ENCODE results near the gene KIF13A.
"Not testable (repeated sequence)": the region's sequence is repeated elsewhere in the genome, so short reads cannot be mapped to it uniquely, and the experiment has no call there.

The KIF13A gene

DNA sequence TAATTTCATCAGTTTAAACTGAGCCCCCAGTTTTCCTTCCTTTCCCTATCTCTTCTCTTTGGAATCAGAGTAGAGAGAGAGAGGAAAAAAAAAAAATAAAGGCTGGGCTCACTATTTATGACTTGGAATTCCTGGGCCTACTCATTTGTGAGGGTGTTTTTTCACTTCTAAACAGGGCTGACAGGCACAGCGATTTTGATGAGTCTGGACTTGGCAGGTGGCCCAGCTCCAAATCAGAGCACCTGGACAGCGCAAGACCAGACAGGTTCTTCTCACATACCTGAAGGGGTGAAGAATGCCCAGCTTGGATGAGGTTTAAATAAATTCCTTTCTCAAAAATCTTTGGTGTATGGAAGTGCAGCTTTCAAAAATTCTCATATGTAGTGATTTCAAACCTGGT, 122.2 kb downstream of the KIF13A start:
- TF ChIP-seq Cebpa-rat (IDR thresholded peaks at IDR 0.05): no peak
- H3K4me2 ChIP-seq: no peak overlapping the region
- no peaks in the 10 kb centered on the region for H3K27me3 ChIP-seq
- no peak overlapping the region for H3K4me3 ChIP-seq
- peaks cover 0 to 51% (median 0%) of the 10 kb centered on the region in 11 experiments; a peak in 7 of 22 replicates for H3K36me3 ChIP-seq
- H3K27ac ChIP-seq: no peak overlapping the region
- H3K9me3 ChIP-seq (replicated peaks in 1 of 11): no peaks in the 10 kb centered on the region
- H3K9ac ChIP-seq: no peak overlapping the region
- H3K4me1 ChIP-seq: peaks cover 0 to 3% (median 0%) of the 10 kb centered on the region in 10 experiments; a peak in 1 of 20 replicates
- no peaks in the 10 kb centered on the region for H4K20me1 ChIP-seq

DNA sequence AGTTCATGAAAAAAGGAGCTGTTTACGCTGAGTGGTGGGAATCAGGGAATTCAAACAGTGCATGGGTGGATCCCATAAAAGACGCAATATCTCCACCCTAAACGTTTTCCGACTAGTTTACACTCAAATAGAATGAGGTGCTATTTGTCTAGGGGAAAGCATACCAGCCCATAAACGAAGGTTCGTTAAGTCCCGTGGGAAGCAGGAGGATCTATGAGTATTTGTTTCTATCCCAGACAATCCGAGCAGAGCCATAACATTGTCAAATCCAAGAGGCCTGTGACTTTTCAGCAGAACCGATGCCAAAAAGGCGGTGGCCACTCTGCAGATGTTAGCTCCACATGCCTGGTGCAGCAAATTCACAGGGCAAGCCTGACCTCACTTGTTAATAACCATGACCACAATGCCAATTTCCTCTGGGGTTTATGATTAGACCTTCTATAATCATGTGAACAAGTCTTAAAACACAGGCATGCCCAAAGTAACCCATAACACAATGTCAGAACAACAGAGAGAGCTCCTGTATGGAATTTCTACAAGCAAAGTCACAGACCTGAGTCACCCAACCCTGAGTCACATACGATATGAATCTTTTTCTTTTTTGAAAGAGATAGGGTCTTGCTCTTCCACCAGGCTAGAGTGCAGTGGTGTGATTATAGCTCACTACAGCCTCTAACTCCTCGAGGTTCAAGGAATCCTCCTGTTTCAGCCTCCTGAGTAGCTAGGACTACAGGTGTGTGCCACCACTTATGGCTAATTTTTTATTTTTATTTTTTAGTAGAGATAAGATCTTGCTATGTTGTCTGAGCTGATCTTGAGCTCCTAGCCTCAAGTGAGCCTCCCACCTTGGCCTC, 123.3 kb downstream of the KIF13A start:
- Histone ChIP-seq H3K27ac (no peak overlapping the region), H3K36me3 (peaks cover 0 to 55% (median 0%) of the 10 kb centered on the region in 11 experiments; a peak in 7 of 22 replicates), H3K9me3 (replicated peaks in 1 of 11) (no peaks in the 10 kb centered on the region), H3K4me3 (no peak overlapping the region), H3K4me2 (no peak overlapping the region), H3K27me3 (no peaks in the 10 kb centered on the region), H3K4me1 (no peaks in the 10 kb centered on the region), H3K9ac (no peak overlapping the region), H4K20me1 (no peaks in the 10 kb centered on the region)
- TF ChIP-seq Cebpa-rat (IDR thresholded peaks at IDR 0.05): no peak

DNA sequence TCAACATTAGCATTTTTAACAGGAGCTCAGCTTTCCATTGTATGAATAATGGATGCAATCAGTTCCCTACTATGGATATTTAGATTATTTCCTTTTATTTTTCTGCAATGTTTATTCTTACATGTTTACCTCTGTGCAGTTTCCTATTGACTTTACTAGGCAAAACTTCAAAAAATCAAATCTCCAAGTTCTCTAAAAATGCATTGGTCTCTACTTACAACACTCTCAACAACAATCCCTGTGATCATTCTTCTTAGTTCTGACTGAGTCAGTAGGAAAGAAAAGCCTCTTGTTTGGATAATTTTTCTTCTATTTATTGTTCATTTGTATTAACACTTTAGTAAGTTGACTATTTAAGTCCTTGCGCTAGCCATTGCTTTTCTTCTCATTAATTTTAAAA, 126.1 kb downstream of the KIF13A start:
- Histone ChIP-seq H3K4me3 (no peak overlapping the region), H3K4me2 (no peak overlapping the region), H3K27ac (no peak overlapping the region), H4K20me1 (no peaks in the 10 kb centered on the region), H3K9me3 (replicated peaks in 1 of 11) (peaks cover 0 to 7% (median 0%) of the 10 kb centered on the region in 11 experiments; a peak in 1 of 22 replicates), H3K9ac (no peak overlapping the region), H3K4me1 (no peaks in the 10 kb centered on the region), H3K27me3 (no peaks in the 10 kb centered on the region), H3K36me3 (peaks cover 0 to 61% (median 4%) of the 10 kb centered on the region in 11 experiments; a peak in 9 of 22 replicates)
- no peak for TF ChIP-seq Cebpa-rat (IDR thresholded peaks at IDR 0.05)

DNA sequence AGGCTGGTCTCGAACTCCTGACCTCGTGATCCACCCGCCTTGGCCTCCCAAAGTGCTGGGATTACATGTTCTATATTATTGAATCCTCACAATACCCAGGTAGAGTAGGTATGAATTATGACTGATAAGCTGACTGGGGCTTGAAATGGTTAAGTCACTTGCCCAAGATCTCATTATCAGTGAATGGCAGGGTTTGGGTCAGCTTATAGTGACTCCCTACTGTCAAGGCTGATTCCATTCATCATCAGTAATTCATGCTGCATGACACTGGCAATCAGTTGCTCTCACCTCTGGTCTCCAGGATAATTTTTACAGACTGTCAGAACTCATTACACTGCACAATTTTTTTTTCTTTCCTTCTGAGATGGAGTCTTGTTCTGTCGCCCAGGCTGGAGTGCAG, 127.6 kb downstream of the KIF13A start:
- TF ChIP-seq Cebpa-rat (IDR thresholded peaks at IDR 0.05): no peak
- H3K27ac ChIP-seq: no peak overlapping the region
- H4K20me1 ChIP-seq: no peaks in the 10 kb centered on the region
- H3K36me3 ChIP-seq: peaks cover 0 to 61% (median 15%) of the 10 kb centered on the region in 11 experiments; a peak in 16 of 22 replicates
- H3K4me2 ChIP-seq: no peak overlapping the region
- H3K4me3 ChIP-seq: no peak overlapping the region
- peaks cover 0 to 7% (median 0%) of the 10 kb centered on the region in 11 experiments; a peak in 1 of 22 replicates for H3K9me3 ChIP-seq (replicated peaks in 1 of 11)
- H3K4me1 ChIP-seq: no peaks in the 10 kb centered on the region
- H3K27me3 ChIP-seq: no peaks in the 10 kb centered on the region
- H3K9ac ChIP-seq: no peak overlapping the region

DNA sequence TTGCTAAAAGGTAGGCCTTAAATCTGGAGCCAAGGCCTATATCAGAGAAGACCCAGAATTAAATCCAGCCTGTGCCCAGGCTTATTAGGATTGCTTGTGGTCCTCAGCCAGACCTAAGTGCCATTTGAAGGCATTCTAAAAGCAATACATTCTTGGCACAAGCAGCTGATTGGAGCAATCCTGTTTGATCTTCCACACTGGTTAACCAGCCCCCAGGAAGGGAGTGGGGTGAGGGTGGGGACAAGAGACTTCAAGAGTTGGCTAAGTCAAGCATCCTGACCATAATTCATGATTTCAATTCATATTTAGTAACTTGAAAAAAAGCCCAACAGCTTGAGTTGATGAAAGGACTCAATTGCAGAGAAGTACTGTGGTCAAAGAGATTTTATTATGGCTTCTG, 128.9 kb downstream of the KIF13A start:
- no peak overlapping the region for H3K27ac ChIP-seq
- H3K27me3 ChIP-seq: no peaks in the 10 kb centered on the region
- no peak overlapping the region for H3K4me3 ChIP-seq
- H3K4me1 ChIP-seq: no peaks in the 10 kb centered on the region
- H3K9me3 ChIP-seq (replicated peaks in 1 of 11): peaks cover 0 to 7% (median 0%) of the 10 kb centered on the region in 11 experiments; a peak in 1 of 22 replicates
- H4K20me1 ChIP-seq: no peaks in the 10 kb centered on the region
- H3K36me3 ChIP-seq: peaks cover 0 to 68% (median 20%) of the 10 kb centered on the region in 11 experiments; a peak in 17 of 22 replicates
- H3K9ac ChIP-seq: no peak overlapping the region
- H3K4me2 ChIP-seq: no peak overlapping the region
- TF ChIP-seq Cebpa-rat (IDR thresholded peaks at IDR 0.05): no peak

DNA sequence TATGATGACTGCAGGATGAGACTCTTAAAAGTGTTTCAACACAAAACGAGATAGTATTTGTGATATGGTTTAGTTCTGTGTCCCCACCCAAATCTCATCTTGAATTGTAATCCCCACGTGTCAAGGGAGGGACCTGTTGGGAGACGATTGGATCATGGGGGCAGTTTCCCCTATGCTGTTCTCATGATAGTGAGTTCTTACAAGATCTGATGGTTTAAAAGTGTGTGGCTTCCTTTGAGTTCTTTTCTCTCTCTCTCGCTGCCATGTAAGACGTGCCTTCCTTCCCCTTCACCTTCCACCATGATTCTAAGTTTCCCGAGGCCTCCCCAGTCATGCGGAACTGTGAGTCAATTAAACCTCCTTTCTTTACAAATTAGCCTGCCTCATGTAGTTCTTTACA, 130.2 kb downstream of the KIF13A start:
- H4K20me1 ChIP-seq; H3K27me3 ChIP-seq; H3K4me3 ChIP-seq; H3K4me2 ChIP-seq; H3K27ac ChIP-seq; H3K9me3 ChIP-seq (replicated peaks in 1 of 11); H3K4me1 ChIP-seq; H3K9ac ChIP-seq: not testable (repeated sequence)
- H3K36me3 ChIP-seq: peaks cover 0 to 71% (median 20%) of the 10 kb centered on the region in 11 experiments; a peak in 17 of 22 replicates

DNA sequence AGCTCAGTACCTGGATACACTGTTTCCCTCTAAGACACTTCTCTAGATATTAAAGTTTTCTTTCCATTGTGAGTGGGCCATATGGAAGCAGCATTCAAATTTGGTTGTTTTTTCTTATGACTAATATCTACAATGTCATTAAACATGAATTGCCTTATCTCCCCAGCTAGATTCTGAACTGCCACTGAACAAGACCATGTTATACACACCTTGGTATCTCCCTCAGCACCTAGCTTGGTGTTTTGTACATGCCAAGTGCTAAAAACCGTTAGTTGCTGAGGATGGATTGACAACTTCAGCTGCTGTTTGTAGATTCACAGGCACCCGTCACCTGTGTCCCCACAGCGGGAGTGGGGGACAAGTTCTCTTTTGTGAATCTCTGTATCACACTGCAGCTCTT, 131.1 kb downstream of the KIF13A start:
- Histone ChIP-seq H3K27me3 (no peaks in the 10 kb centered on the region), H3K4me1 (peaks cover 0 to 8% (median 0%) of the 10 kb centered on the region in 10 experiments; a peak in 6 of 20 replicates), H4K20me1 (no peaks in the 10 kb centered on the region), H3K9me3 (replicated peaks in 1 of 11) (peaks cover 0 to 7% (median 0%) of the 10 kb centered on the region in 11 experiments; a peak in 1 of 22 replicates), H3K4me2 (no peak overlapping the region), H3K27ac (no peak overlapping the region), H3K36me3 (peaks cover 0 to 75% (median 25%) of the 10 kb centered on the region in 11 experiments; a peak in 19 of 22 replicates), H3K4me3 (no peak overlapping the region), H3K9ac (no peak overlapping the region)
- TF ChIP-seq Cebpa-rat (IDR thresholded peaks at IDR 0.05): no peak

DNA sequence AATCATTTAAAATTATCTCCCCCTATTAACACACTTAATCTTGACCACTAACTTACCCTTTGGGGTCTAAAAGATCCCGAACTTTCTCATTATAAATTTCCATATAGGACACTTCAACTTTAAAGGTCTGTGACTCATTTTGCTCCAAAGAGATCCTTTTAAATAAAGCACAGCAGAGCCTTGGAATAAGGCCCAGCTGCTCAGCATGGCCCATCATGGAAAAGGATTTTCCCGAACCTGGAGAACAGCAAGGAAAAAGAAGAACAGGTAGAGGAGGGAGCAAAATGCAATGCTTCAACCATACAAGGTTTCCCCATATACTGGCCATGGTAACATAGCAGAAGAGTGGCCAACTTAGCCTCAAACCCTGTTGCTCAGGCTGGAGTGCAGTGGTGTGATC, 132.1 kb downstream of the KIF13A start:
- no peaks in the 10 kb centered on the region for H4K20me1 ChIP-seq
- peaks cover 0 to 83% (median 34%) of the 10 kb centered on the region in 11 experiments; a peak in 19 of 22 replicates for H3K36me3 ChIP-seq
- no peak overlapping the region for H3K27ac ChIP-seq
- no peak overlapping the region for H3K4me2 ChIP-seq
- H3K9me3 ChIP-seq (replicated peaks in 1 of 11): peaks cover 0 to 7% (median 0%) of the 10 kb centered on the region in 11 experiments; a peak in 1 of 22 replicates
- no peak overlapping the region for H3K4me3 ChIP-seq
- peaks cover 0 to 8% (median 0%) of the 10 kb centered on the region in 10 experiments; a peak in 6 of 20 replicates for H3K4me1 ChIP-seq
- no peaks in the 10 kb centered on the region for H3K27me3 ChIP-seq
- no peak overlapping the region for H3K9ac ChIP-seq
- TF ChIP-seq Cebpa-rat (IDR thresholded peaks at IDR 0.05): no peak

DNA sequence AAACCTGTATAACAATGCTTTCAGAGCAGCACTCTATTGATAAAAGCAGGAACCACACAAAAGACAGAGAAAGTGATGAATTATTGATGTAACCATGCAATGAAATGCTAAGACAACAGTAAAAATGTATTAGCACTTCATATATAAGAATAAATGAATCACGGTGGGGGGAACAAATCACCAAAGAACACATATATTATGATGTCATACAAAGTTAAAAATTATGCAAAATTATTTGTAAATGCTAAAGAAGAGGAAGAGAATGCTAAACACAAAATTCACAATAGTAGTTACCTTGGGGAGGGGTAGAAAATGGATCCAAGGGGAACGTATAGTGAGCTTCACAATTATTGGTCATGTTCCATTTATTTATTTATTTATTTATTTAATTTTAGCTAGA, 133.9 kb downstream of the KIF13A start:
- peaks cover 0 to 8% (median 0%) of the 10 kb centered on the region in 10 experiments; a peak in 6 of 20 replicates for H3K4me1 ChIP-seq
- no peaks in the 10 kb centered on the region for H4K20me1 ChIP-seq
- H3K36me3 ChIP-seq: peaks cover 7 to 91% (median 53%) of the 10 kb centered on the region in 11 experiments; a peak in 19 of 22 replicates
- no peak overlapping the region for H3K27ac ChIP-seq
- no peak overlapping the region for H3K4me3 ChIP-seq
- no peaks in the 10 kb centered on the region for H3K27me3 ChIP-seq
- no peak overlapping the region for H3K4me2 ChIP-seq
- no peak for TF ChIP-seq Cebpa-rat (IDR thresholded peaks at IDR 0.05)
- H3K9ac ChIP-seq: no peak overlapping the region
- H3K9me3 ChIP-seq (replicated peaks in 1 of 11): peaks cover 0 to 7% (median 0%) of the 10 kb centered on the region in 11 experiments; a peak in 1 of 22 replicates
